KMS-11 (cell line): Measurements from ENCODE around the gene STEAP3.

Experiments
- H2AFZ ChIP-seq: fragments of 200-600 bp; sonication (generic); 2 replicates; pipeline ENCODE4 v1.6.1; 2016; ENCODE audit warnings: antibody characterized with exemption, mixed run types, low read depth
- H3K27ac ChIP-seq: fragments of 200-600 bp; sonication (generic); 2 replicates; pipeline ENCODE4 v1.6.1; 2016; ENCODE audit warnings: mild to moderate bottlenecking, mixed run types
- H3K27me3 ChIP-seq: fragments of 200-600 bp; sonication (generic); 2 replicates; pipeline ENCODE4 v1.6.1; 2017; ENCODE audit warnings: mild to moderate bottlenecking, low read depth, mixed run types, moderate library complexity; ENCODE audit not compliant: insufficient read depth
- H3K36me3 ChIP-seq: fragments of 200-600 bp; sonication (generic); 2 replicates; pipeline ENCODE4 v1.6.1; 2017; ENCODE audit warnings: mild to moderate bottlenecking, mixed run types; ENCODE audit not compliant: insufficient read depth
- H3K4me1 ChIP-seq: fragments of 200-600 bp; sonication (generic); 2 replicates; pipeline ENCODE4 v1.6.1; 2016; ENCODE audit warnings: mild to moderate bottlenecking, low read depth, mixed run types; ENCODE audit not compliant: poor library complexity, severe bottlenecking
- H3K4me2 ChIP-seq: fragments of 200-600 bp; sonication (generic); 2 replicates; pipeline ENCODE4 v1.7.0; 2016; ENCODE audit warnings: mild to moderate bottlenecking, mixed run types
- H3K4me3 ChIP-seq: fragments of 200-600 bp; sonication (generic); IDR thresholded peaks from 2 replicates; pipeline ENCODE4 v1.6.1; 2017; ENCODE audit warnings: low read depth, low read length, mixed read lengths; ENCODE audit not compliant: insufficient read depth
- H3K79me2 ChIP-seq: fragments of 200-600 bp; sonication (generic); 2 replicates; pipeline ENCODE4 v1.6.1; 2016; ENCODE audit warnings: low read depth, mixed run types; ENCODE audit not compliant: insufficient read depth
- H3K9ac ChIP-seq: fragments of 200-600 bp; sonication (generic); 2 replicates; pipeline ENCODE4 v1.6.1; 2016; ENCODE audit warnings: mild to moderate bottlenecking, mixed run types
- H4K20me1 ChIP-seq: fragments of 200-600 bp; sonication (generic); 2 replicates; pipeline ENCODE4 v1.6.1; 2016; ENCODE audit warnings: mild to moderate bottlenecking, mixed run types; ENCODE audit not compliant: insufficient read depth
- TF ChIP-seq, protein P1 (sequence below): fragments of 200-600 bp; sonication (generic); conservative IDR thresholded peaks from 2 replicates; pipeline ENCODE4 v1.6.1; 2017; ENCODE audit warnings: low read depth, mild to moderate bottlenecking, antibody characterized with exemption, low read length, moderate library complexity, mixed read lengths

The STEAP3 gene

DNA sequence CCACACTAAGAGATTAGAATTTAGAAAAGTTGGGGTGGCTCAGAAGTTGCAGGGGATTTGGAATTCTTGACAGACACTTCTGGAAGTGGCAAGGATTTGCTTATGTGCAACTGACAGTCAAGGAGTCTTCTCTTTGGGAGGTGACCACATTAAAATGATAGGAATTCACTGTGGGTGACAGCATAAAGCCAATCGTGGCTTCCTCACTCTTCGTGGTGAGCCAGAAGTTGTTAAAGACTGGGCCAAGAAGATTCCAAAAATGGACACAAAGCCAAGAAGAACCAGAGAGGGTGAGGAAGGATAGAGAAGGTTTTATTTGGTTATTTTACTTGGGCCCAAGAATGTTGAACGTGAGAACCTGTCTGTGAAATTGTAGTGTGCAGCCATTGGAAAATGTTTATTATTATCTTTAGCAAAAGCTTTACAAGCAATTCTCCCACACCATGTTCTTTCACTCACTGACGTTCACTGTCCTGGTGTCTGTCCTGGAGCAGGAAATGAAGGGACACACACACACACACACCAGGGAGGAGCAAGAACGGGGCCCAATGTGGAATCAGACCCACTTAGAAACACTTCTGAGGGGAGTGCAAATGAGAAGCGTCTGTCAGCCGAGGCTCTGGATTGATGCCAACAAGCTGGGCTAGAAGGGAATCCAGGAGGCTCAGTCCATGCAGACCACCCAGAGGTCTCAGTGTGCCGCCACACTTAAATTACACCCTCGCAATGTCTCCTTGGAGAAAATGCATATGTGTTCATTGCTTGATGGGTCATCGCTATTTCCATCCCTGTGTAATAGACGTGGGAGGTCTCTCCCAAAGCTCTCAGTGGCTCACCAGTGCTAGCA lies 37.2 kb downstream of the STEAP3 start:
- Histone ChIP-seq H3K4me2 (no peak overlapping the region), H3K27me3 (no peaks in the 10 kb centered on the region), H4K20me1 (no peaks in the 10 kb centered on the region), H3K36me3 (no peaks in the 10 kb centered on the region), H3K4me3 (no peak overlapping the region), H2AFZ (no peak overlapping the region), H3K27ac (no peak overlapping the region), H3K79me2 (no peaks in the 10 kb centered on the region), H3K9ac (no peak overlapping the region), H3K4me1 (no peaks in the 10 kb centered on the region)
- TF ChIP-seq, protein P1, sequence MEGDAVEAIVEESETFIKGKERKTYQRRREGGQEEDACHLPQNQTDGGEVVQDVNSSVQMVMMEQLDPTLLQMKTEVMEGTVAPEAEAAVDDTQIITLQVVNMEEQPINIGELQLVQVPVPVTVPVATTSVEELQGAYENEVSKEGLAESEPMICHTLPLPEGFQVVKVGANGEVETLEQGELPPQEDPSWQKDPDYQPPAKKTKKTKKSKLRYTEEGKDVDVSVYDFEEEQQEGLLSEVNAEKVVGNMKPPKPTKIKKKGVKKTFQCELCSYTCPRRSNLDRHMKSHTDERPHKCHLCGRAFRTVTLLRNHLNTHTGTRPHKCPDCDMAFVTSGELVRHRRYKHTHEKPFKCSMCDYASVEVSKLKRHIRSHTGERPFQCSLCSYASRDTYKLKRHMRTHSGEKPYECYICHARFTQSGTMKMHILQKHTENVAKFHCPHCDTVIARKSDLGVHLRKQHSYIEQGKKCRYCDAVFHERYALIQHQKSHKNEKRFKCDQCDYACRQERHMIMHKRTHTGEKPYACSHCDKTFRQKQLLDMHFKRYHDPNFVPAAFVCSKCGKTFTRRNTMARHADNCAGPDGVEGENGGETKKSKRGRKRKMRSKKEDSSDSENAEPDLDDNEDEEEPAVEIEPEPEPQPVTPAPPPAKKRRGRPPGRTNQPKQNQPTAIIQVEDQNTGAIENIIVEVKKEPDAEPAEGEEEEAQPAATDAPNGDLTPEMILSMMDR: no peak

DNA sequence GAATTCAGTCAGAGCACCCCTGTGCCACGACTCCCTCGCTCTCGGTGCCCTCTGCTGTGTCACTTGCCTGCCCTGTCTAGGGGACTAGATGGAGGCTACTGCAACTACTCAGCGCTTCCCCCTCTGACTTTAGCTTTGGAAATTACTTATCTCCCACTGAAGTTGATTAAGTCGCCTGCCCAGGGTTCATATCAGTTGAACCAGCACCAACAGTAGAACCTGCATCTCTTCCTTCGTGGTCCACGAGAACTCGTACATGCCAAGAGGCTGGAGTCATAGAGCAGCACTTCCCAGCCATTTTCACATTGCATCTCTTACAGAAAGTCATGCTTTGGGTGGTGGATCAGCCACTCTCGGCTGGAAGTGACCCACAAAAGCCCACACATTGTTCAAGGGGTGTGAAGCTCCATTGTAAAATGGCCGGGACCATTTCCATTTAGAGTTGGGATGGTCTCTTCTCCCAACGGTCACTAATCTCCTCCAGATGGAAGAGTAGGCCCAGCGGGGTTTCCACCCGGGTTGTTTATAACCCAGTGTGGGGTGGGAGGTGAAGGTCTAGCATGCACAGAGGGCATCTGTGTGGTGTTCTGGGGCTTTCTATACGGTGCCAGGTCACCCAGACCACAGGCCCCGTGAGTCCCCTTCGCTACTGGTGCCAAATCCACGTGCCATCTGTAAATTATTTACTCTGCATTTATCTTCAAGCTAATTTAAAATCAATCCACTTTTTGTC lies 38.0 kb downstream of the STEAP3 start:
- H3K4me1 ChIP-seq: no peaks in the 10 kb centered on the region
- TF ChIP-seq, protein P1: no peak
- H3K4me3 ChIP-seq: no peak overlapping the region

DNA sequence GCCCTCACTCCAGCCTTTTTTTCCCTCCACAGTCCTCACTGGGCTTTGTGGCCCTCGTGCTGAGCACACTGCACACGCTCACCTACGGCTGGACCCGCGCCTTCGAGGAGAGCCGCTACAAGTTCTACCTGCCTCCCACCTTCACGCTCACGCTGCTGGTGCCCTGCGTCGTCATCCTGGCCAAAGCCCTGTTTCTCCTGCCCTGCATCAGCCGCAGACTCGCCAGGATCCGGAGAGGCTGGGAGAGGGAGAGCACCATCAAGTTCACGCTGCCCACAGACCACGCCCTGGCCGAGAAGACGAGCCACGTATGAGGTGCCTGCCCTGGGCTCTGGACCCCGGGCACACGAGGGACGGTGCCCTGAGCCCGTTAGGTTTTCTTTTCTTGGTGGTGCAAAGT lies 39.4 kb downstream of the STEAP3 start:
- TF ChIP-seq, protein P1: no peak
- Histone ChIP-seq H3K79me2 (no peaks in the 10 kb centered on the region), H3K4me2 (no peak overlapping the region), H3K4me3 (no peak overlapping the region), H3K27ac (no peak overlapping the region), H3K4me1 (no peaks in the 10 kb centered on the region), H3K36me3 (no peaks in the 10 kb centered on the region), H3K9ac (no peak overlapping the region), H3K27me3 (no peaks in the 10 kb centered on the region), H4K20me1 (no peaks in the 10 kb centered on the region), H2AFZ (no peak overlapping the region)

More for the DNA sequence above, 38.0 kb downstream of the STEAP3 start:
- H3K27ac ChIP-seq: no peak overlapping the region
- no peak overlapping the region for H3K9ac ChIP-seq
- H4K20me1 ChIP-seq: no peaks in the 10 kb centered on the region
- H3K36me3 ChIP-seq: no peaks in the 10 kb centered on the region
- H3K4me2 ChIP-seq: no peak overlapping the region
- no peak overlapping the region for H2AFZ ChIP-seq
- H3K79me2 ChIP-seq: no peaks in the 10 kb centered on the region
- no peaks in the 10 kb centered on the region for H3K27me3 ChIP-seq

DNA sequence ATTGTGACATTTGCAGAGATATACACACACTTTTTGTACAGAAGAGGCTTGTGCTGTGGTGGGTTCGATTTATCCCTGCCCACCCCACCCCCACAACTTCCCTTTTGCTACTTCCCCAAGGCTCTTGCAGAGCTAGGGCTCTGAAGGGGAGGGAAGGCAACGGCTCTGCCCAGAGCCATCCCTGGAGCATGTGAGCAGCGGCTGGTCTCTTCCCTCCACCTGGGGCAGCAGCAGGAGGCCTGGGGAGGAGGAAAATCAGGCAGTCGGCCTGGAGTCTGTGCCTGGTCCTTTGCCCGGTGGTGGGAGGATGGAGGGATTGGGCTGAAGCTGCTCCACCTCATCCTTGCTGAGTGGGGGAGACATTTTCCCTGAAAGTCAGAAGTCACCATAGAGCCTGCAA lies 40.0 kb downstream of the STEAP3 start:
- no peaks in the 10 kb centered on the region for H3K4me1 ChIP-seq
- H3K79me2 ChIP-seq: no peaks in the 10 kb centered on the region
- TF ChIP-seq, protein P1: no peak
- no peak overlapping the region for H3K27ac ChIP-seq
- no peak overlapping the region for H2AFZ ChIP-seq
- H3K27me3 ChIP-seq: no peaks in the 10 kb centered on the region
- H4K20me1 ChIP-seq: no peaks in the 10 kb centered on the region
- no peak overlapping the region for H3K9ac ChIP-seq
- H3K36me3 ChIP-seq: no peaks in the 10 kb centered on the region
- H3K4me2 ChIP-seq: no peak overlapping the region
- H3K4me3 ChIP-seq: no peak overlapping the region
